GM12878 (cell line): ENCODE data around the gene TAPBP. TPM values are rescaled to one million over a fixed set of nuclear protein-coding genes. Genes with fewer than 3 reads are reported as not detected.
"Not testable (repeated sequence)": the region's sequence is repeated elsewhere in the genome, so short reads cannot be mapped to it uniquely, and the experiment has no call there.

Source experiments
- ATAC-seq: fragments of 200-7000 bp; cut with Tn5 transposase; 3 replicates; pipeline ENCODE4 v1.9.1; 2020; ENCODE audit warnings: mild to moderate bottlenecking, moderate library complexity
- BruUV-seq: library from RNA; stranded (reverse); fragments of 400-500 nt; replicated peaks from 2 replicates; lab custom pipeline; 2021; lab: Mats Ljungman, UMichigan
- CTCF ChIA-PET: fragments of 300-600 bp; sonication (Branson Sonifier 250); formaldehyde crosslinking; extraction: SDS; loops from one replicate; lab custom pipeline; 2021; ENCODE audit warnings: inconsistent platforms; lab: Yijun Ruan, JAX
- POLR2A ChIA-PET: fragments of 350-600 bp; formaldehyde crosslinking; extraction: SDS; loops from one replicate; lab custom pipeline; 2021; ENCODE audit warnings: inconsistent platforms; lab: Charles Lee
- RAD21 ChIA-PET: fragments of 300-600 bp; sonication (Branson Sonifier 250); formaldehyde crosslinking; loops from one replicate; lab custom pipeline; 2023; ENCODE audit warnings: antibody characterized with exemption; ENCODE audit not compliant: unreplicated experiment; lab: Charles Lee
- SMC1A ChIA-PET: fragments of 300-600 bp; sonication (Branson Sonifier 250); formaldehyde crosslinking; loops from one replicate; lab custom pipeline; 2023; ENCODE audit not compliant: unreplicated experiment, uncharacterized antibody; lab: Charles Lee
- DNase-seq: peaks from one replicate; pipeline ENCODE4 v3.0.0-alpha.2; 2011; ENCODE audit warnings: low read depth, low spot score
- FAIRE-seq: peaks from 3 replicates; lab custom pipeline; 2011; peaks lifted over from hg19 to GRCh38; lab: Jason Lieb, UNC
- H2AFZ ChIP-seq: 2 replicates; pipeline ENCODE4 v1.6.0; 2011; ENCODE audit warnings: low read depth, low read length, control low read depth; ENCODE audit not compliant: control insufficient read depth
- H3K27ac ChIP-seq: 2 replicates; pipeline ENCODE4 v1.5.1; 2011; ENCODE audit warnings: control low read depth; ENCODE audit not compliant: control insufficient read depth, insufficient read depth
- H3K27me3 ChIP-seq, 2 experiments: replicated peaks in 1 of 2; 2 replicates each; pipeline versions ENCODE4 v1.6.0 to v1.6.1; 2011; ENCODE audit warnings: low read length in 1 of 2; ENCODE audit not compliant: control insufficient read depth in 2 of 2, insufficient read depth in 2 of 2
- H3K36me3 ChIP-seq, 2 experiments: 2 replicates each; pipeline ENCODE4 v1.5.1; 2011; ENCODE audit warnings: low read length in 1 of 2; ENCODE audit not compliant: control insufficient read depth in 2 of 2, insufficient read depth in 2 of 2
- H3K4me1 ChIP-seq: 2 replicates; pipeline ENCODE4 v1.6.1; 2011; ENCODE audit warnings: mild to moderate bottlenecking, low read length, moderate library complexity, mixed read lengths; ENCODE audit not compliant: control insufficient read depth, insufficient read depth
- H3K4me2 ChIP-seq: 2 replicates; pipeline ENCODE4 v1.6.0; 2011; ENCODE audit warnings: control low read depth; ENCODE audit not compliant: control insufficient read depth, insufficient read depth
- H3K4me3 ChIP-seq: fragments of 200-600 bp; sonication (generic); 2 replicates; pipeline ENCODE4 v1.5.1; 2016
- H3K79me2 ChIP-seq: 2 replicates; pipeline ENCODE4 v1.6.0; 2011; ENCODE audit warnings: low read length; ENCODE audit not compliant: control insufficient read depth, insufficient read depth
- H3K9ac ChIP-seq: 2 replicates; pipeline ENCODE4 v1.8.0; 2011; ENCODE audit warnings: low read length, control low read depth, mixed read lengths; ENCODE audit not compliant: control insufficient read depth, insufficient read depth
- H3K9me3 ChIP-seq: replicated peaks from 3 replicates; pipeline ENCODE4 v1.5.1; 2011; ENCODE audit warnings: mild to moderate bottlenecking, low read length; ENCODE audit not compliant: control insufficient read depth, insufficient read depth
- H4K20me1 ChIP-seq: 2 replicates; pipeline ENCODE4 v1.6.0; 2011; ENCODE audit not compliant: control insufficient read depth, insufficient read depth
- BCL3 ChIP-seq: IDR thresholded peaks from 2 replicates; pipeline ENCODE4 v1.6.1; 2011; ENCODE audit warnings: borderline replicate concordance, low read depth, mild to moderate bottlenecking, moderate library complexity, low read length; ENCODE audit not compliant: insufficient read depth, poor library complexity, severe bottlenecking
- DPF2 ChIP-seq: fragments of 450-650 bp; IDR thresholded peaks from 2 replicates; pipeline ENCODE4 v1.6.1; 2017; ENCODE audit warnings: mild to moderate bottlenecking
- ETV6 ChIP-seq, 2 experiments: fragments of 450-650 bp in 1 of 2; IDR thresholded peaks in 1 of 2; conservative IDR thresholded peaks in 1 of 2; 2 replicates each; pipeline ENCODE4 v1.6.1; 2014; ENCODE audit warnings: antibody characterized with exemption in 1 of 2, borderline replicate concordance in 1 of 2, low read depth in 1 of 2, mild to moderate bottlenecking in 1 of 2, moderate library complexity in 1 of 2
- IRF4 ChIP-seq: IDR thresholded peaks from 2 replicates; pipeline ENCODE4 v1.6.1; 2011; ENCODE audit warnings: low read depth, low read length
- MEF2B ChIP-seq: fragments of 450-650 bp; IDR thresholded peaks from 2 replicates; pipeline ENCODE4 v1.6.1; 2018; ENCODE audit warnings: mild to moderate bottlenecking, moderate library complexity; ENCODE audit not compliant: partially characterized antibody, poor library complexity, severe bottlenecking
- PAX8 ChIP-seq: fragments of 450-650 bp; IDR thresholded peaks from 2 replicates; pipeline ENCODE4 v1.6.1; 2017; ENCODE audit warnings: mild to moderate bottlenecking, moderate library complexity
- RAD21 ChIP-seq: IDR thresholded peaks from 2 replicates; pipeline ENCODE4 v1.6.1; 2011; ENCODE audit warnings: mild to moderate bottlenecking, low read depth, low read length, moderate library complexity; ENCODE audit not compliant: insufficient read depth
- SPI1 ChIP-seq: IDR thresholded peaks from 2 replicates; pipeline ENCODE4 v1.6.1; 2011; ENCODE audit warnings: low read depth, mild to moderate bottlenecking, low read length, moderate library complexity, borderline replicate concordance; ENCODE audit not compliant: insufficient read depth
- SRF ChIP-seq, 2 experiments: IDR thresholded peaks; 2 replicates each; pipeline ENCODE4 v1.6.1; 2011; ENCODE audit warnings: low read depth in 2 of 2, low read length in 2 of 2, mild to moderate bottlenecking in 1 of 2, moderate library complexity in 1 of 2
- ZBTB33 ChIP-seq: fragments of 450-650 bp; IDR thresholded peaks from 2 replicates; pipeline ENCODE4 v1.6.1; 2017; ENCODE audit warnings: mild to moderate bottlenecking
- WGBS: methylation state at CpG from one replicate; pipeline ENCODE4 v1.1.6; 2016; ENCODE audit warnings: low lambda C conversion rate; ENCODE audit not compliant: insufficient replicate concordance, insufficient coverage; ENCODE audit errors: missing lambda C conversion rate; 5-methylcytosine and 5-hydroxymethylcytosine counted together
- in situ Hi-C: fragments of 300-500 bp; cut with MboI; formaldehyde crosslinking; loops from 9 replicates; pipeline ENCODE4 v1.14.3; 2018; ENCODE audit warnings: mixed read lengths
- intact Hi-C: fragments of 100-400 bp; cut with micrococcal nuclease; formaldehyde crosslinking; loops from one replicate; pipeline ENCODE4 v1.14.2; 2022; ENCODE audit not compliant: unreplicated experiment
- polyA plus RNA-seq, 11 experiments: library from polyadenylated mRNA; depleted of rRNA in 4 of 11; unstranded in 6 of 11; stranded (reverse) in 5 of 11; fragments of >200 nt; fragmentation: Nextera tagmentation in 4 of 11; fragmentation: Illumina TruSeq in 1 of 11; extraction: Ambion mirVana in 4 of 11; extraction: Trizol in 1 of 11; gene quantifications; 1 replicate in 1 of 11; 2 replicates in 10 of 11; pipeline versions ENCODE4 v1.2.1 to v1.2.3, GENCODE V29; 2011 to 2016; ENCODE audit warnings: inconsistent platforms in 2 of 11, missing spikeins in 2 of 11, low read depth in 1 of 11
- total RNA-seq, 4 experiments: library from RNA; depleted of rRNA in 3 of 4; stranded (reverse); fragments of >200 nt in 3 of 4; fragmentation: Illumina TruSeq in 1 of 4; extraction: Trizol in 1 of 4; gene quantifications; 2 replicates each; pipeline versions ENCODE4 v1.2.1 to v1.2.3, GENCODE V29; 2013 to 2021

Gene TAPBP
- total and polyA plus RNA-seq, 10 of the 15 experiments (the other 5 are each of a cell fraction or from before 2014, with no cell fraction given), result 14.6 to 210 (median 78.1) TPM

GRCh38 chr6:33343953-33344611 lies 30.2 kb upstream of the TAPBP start (continued):
- peak in 1 of 2 experiments; percentile 81; a peak in 2 of 4 replicates for TF ChIP-seq ETV6 (conservative IDR thresholded peaks at IDR 0.05 in 1 of 2, IDR thresholded peaks at IDR 0.05 in 1 of 2; ENCODE audit: borderline replicate concordance in 1 of 2, low read depth in 1 of 2)
- 0 out of 2 replicates have a peak, but pooled peaks have one; percentile 7 for TF ChIP-seq RAD21

GRCh38 chr6:33343606-33343952 lies 29.7 kb upstream of the TAPBP start:
- 50% methylated on average over 7 of the region's 7 CpGs for WGBS
- peak overlapping the region; percentile 78; the same call in 1 of the 2 replicates for H3K4me2 ChIP-seq
- H3K4me3 ChIP-seq, H3K9ac ChIP-seq, BruUV-seq, DNase-seq, in situ Hi-C loops, intact Hi-C loops, H3K27me3 ChIP-seq, FAIRE-seq, ATAC-seq, H3K36me3 ChIP-seq, H3K79me2 ChIP-seq, H3K9me3 ChIP-seq, H4K20me1 ChIP-seq: not testable (repeated sequence)
- H3K27ac ChIP-seq, result peak overlapping the region; percentile 81
- ChIA-PET RAD21 (interaction anchor here (1.3 to 2.7 kb wide), 6 partner anchors 26 to 95 kb away, joined by 3 to 22 read pairs (median 9); partner anchors contain the start of genes RPS18, TAPBP, VPS52 and ZBTB22), SMC1A (interaction anchor here (1.2 to 2.4 kb wide), 5 partner anchors 26 to 224 kb away, joined by 3 to 13 read pairs (median 4); partner anchors contain the start of genes B3GALT4, RPS18, VPS52 and ZBTB22), POLR2A (interaction anchor here (0.8 to 2.0 kb wide), 3 partner anchors 26 to 43 kb away, joined by 3 to 12 read pairs (median 4); partner anchors contain the start of genes TAPBP and ZBTB22), CTCF (interaction anchor here (0.6 to 3.9 kb wide), 9 partner anchors 10 to 367 kb away, joined by 3 to 25 read pairs (median 8); partner anchors contain the start of genes B3GALT4, PFDN6, UQCC2 and WDR46)
- H2AFZ ChIP-seq, result peak overlapping the region; percentile 68
- H3K4me1 ChIP-seq, result peaks cover 15% of the 10 kb centered on the region

- FAIRE-seq, result no peak
- CTCF ChIA-PET, result no interaction called here
- no peaks in the 10 kb centered on the region for H3K79me2 ChIP-seq
- TF ChIP-seq MEF2B (no peak), PAX8 (no peak), ZBTB33 (no peak), SPI1 (no peak), BCL3 (no peak), DPF2 (no peak), IRF4 (no peak), SRF (IDR thresholded peaks at IDR 0.05; ENCODE audit: low read depth in 2 of 2, low read length in 2 of 2) (no peak)
Observed at GRCh38 chr6:33339193-33339592, 25.3 kb upstream of the TAPBP start.

More at GRCh38 chr6:33339193-33339592, 25.3 kb upstream of the TAPBP start:
- intact Hi-C loops (no loop called here), in situ Hi-C loops (no loop called here)
- H2AFZ ChIP-seq, result no peak overlapping the region
- H3K9me3 ChIP-seq, result no peaks in the 10 kb centered on the region
- ATAC-seq, result no peak
- no peak for DNase-seq
- no peak overlapping the region for H3K27ac ChIP-seq
- ChIA-PET RAD21 (no interaction called here), SMC1A (no interaction called here), POLR2A (no interaction called here)
- BruUV-seq, result no TSS peak
- no peaks in the 10 kb centered on the region for H3K36me3 ChIP-seq
- no peaks in the 10 kb centered on the region for H3K27me3 ChIP-seq
- peaks cover 13% of the 10 kb centered on the region for H3K4me1 ChIP-seq
- 72% methylated on average over 6 of the region's 6 CpGs for WGBS
- no peak overlapping the region for H3K9ac ChIP-seq
- no peaks in the 10 kb centered on the region for H4K20me1 ChIP-seq
- no peak overlapping the region for H3K4me2 ChIP-seq
- no peak overlapping the region for H3K4me3 ChIP-seq
